HG03460 (cell line): ENCODE data around the gene SCN4A.
"Not testable (repeated sequence)": the region's sequence is repeated elsewhere in the genome, so short reads cannot be mapped to it uniquely, and the experiment has no call there.

Experiments used
- ATAC-seq: cut with Tn5 transposase; IDR thresholded peaks from one replicate; pipeline ENCODE4 v1.9.1; 2021; ENCODE audit not compliant: unreplicated experiment

Gene SCN4A

DNA sequence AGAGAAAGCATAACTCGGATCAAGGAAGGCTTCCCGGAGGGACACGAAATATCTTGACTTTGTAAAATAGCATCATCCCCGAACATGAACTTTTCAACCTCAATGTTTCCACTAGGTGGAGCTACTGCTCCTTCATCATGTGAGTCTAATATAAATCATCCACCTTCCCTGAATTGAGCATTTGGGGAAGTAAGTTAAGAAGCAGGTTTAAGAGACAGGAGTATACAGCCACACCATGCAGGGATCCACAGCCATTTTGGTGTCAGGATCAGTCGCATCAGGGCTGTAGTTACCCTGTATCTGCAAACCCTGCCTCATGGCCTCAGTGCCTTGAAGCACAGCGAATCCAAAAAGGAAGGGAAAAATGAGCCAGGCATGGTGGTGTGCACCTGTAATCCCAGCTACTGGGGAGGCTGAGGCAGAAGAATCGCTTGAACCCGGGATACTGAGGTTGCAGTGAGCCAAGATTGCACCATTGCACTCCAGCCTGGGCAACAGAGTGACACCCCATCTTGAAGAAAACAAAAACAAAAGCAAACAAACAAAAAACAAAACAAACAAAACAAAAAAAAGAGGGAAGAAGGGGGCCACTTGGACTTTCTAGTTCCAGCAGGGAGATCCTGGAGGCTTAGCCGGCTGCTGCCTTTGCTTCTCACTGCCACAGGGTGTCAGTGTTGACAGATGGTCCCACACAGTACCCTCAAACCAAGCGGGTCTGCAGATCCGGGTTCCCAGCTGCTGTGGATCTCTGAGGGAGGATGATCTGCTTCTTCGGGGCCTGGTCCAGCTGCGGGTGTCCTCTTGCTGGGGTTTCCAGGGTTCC is 83.5 kb downstream of the SCN4A start:
- ATAC-seq = not testable (repeated sequence)
